GM10248 (cell line): Measurements from ENCODE around the gene BAIAP2.

Source experiments
- CTCF ChIA-PET: fragments of 300-600 bp; sonication (Branson Sonifier 250); formaldehyde crosslinking; extraction: SDS; loops from one replicate; lab custom pipeline; 2021; ENCODE audit warnings: antibody characterized with exemption; lab: Yijun Ruan, JAX
- POLR2A ChIA-PET: fragments of 350-650 bp; sonication (Branson Sonifier 250); formaldehyde crosslinking; extraction: SDS; loops from one replicate; lab custom pipeline; 2020; ENCODE audit warnings: antibody characterized with exemption; lab: Yijun Ruan, JAX
- DNase-seq: peaks from one replicate; pipeline ENCODE4 v3.0.0; 2012; ENCODE audit errors: extremely low spot score
- CTCF ChIP-seq: IDR thresholded peaks from 2 replicates; pipeline ENCODE4 v1.5.1; 2012; ENCODE audit warnings: mild to moderate bottlenecking, low read depth; ENCODE audit errors: extremely low read depth, missing control alignments, control extremely low read depth

The BAIAP2 gene

GRCh38 chr17:80996422-80997305 lies 38.3 kb upstream of the BAIAP2 start:
- POLR2A ChIA-PET: no interaction called here
- CTCF ChIA-PET: no interaction called here
- no peak for TF ChIP-seq CTCF
- no peak for DNase-seq

- CTCF ChIA-PET: no interaction called here
- POLR2A ChIA-PET: no interaction called here
- TF ChIP-seq CTCF: no peak
- no peak for DNase-seq
Measured at GRCh38 chr17:80997424-80998117, 37.4 kb upstream of the BAIAP2 start.

GRCh38 chr17:80998118-80998747 lies 36.7 kb upstream of the BAIAP2 start:
- no peak for TF ChIP-seq CTCF
- ChIA-PET CTCF (interaction anchor here (1.1 kb wide), 1 partner anchor 10 kb away, joined by 3 read pairs; no protein-coding TSS in a partner anchor), POLR2A (no interaction called here)
- DNase-seq: no peak

- ChIA-PET POLR2A (no interaction called here), CTCF (interaction anchor here (1.1 kb wide), 1 partner anchor 10 kb away, joined by 3 read pairs; no protein-coding TSS in a partner anchor)
- peak; percentile 13 for DNase-seq
- TF ChIP-seq CTCF: no peak
Measured at GRCh38 chr17:80998748-80999535, 36.0 kb upstream of the BAIAP2 start.

- TF ChIP-seq CTCF: no peak
- POLR2A ChIA-PET: no interaction called here
- CTCF ChIA-PET: interaction anchor here (0.9 kb wide), 1 partner anchor 24 kb away, joined by 3 read pairs; no protein-coding TSS in a partner anchor
- peak; percentile 18 for DNase-seq
Measured at GRCh38 chr17:80999536-81000333, 35.2 kb upstream of the BAIAP2 start.
